DND-41 (cell line): Measurements from ENCODE around the gene SPCS2.

ENCODE experiments used
- ATAC-seq: fragments of 200-7000 bp; cut with Tn5 transposase; 3 replicates; pipeline ENCODE4 v1.9.1; 2021; ENCODE audit warnings: low read depth; ENCODE audit not compliant: insufficient read depth
- DNase-seq: peaks from one replicate; pipeline ENCODE4 v3.0.0-alpha.2; 2020
- H2AFZ ChIP-seq: 2 replicates; pipeline ENCODE4 v1.6.0; 2012; ENCODE audit warnings: low read depth, low read length
- H3K27ac ChIP-seq: 2 replicates; pipeline ENCODE4 v1.5.1; 2012; ENCODE audit warnings: low read length, inconsistent platforms
- H3K27me3 ChIP-seq: fragments of 200-600 bp; sonication (generic); 2 replicates; pipeline ENCODE4 v1.6.0; 2012; ENCODE audit warnings: low read length, mild to moderate bottlenecking, inconsistent platforms; ENCODE audit not compliant: insufficient read depth, poor library complexity
- H3K36me3 ChIP-seq: 2 replicates; pipeline ENCODE4 v1.5.1; 2012; ENCODE audit warnings: low read length, inconsistent platforms; ENCODE audit not compliant: insufficient read depth
- H3K4me1 ChIP-seq: 2 replicates; pipeline ENCODE4 v1.5.1; 2012; ENCODE audit warnings: mild to moderate bottlenecking, low read length; ENCODE audit not compliant: insufficient read depth
- H3K4me2 ChIP-seq: 2 replicates; pipeline ENCODE4 v1.6.0; 2012; ENCODE audit warnings: mild to moderate bottlenecking, moderate library complexity, low read length, inconsistent platforms; ENCODE audit not compliant: insufficient read depth
- H3K4me3 ChIP-seq, 2 experiments: fragments of 200-600 bp in 1 of 2; shearing (Covaris generic) in 1 of 2; 2 replicates each; pipeline ENCODE4 v1.5.1; 2012 to 2016; ENCODE audit warnings: inconsistent platforms in 2 of 2, low read length in 2 of 2, mild to moderate bottlenecking in 2 of 2, low read depth in 1 of 2, moderate library complexity in 1 of 2
- H3K79me2 ChIP-seq: 2 replicates; pipeline ENCODE4 v1.6.0; 2012; ENCODE audit warnings: low read length, inconsistent platforms; ENCODE audit not compliant: insufficient read depth
- H3K9ac ChIP-seq: 2 replicates; pipeline ENCODE4 v1.6.0; 2012; ENCODE audit warnings: low read depth, mild to moderate bottlenecking, inconsistent platforms, low read length, moderate library complexity
- H3K9me3 ChIP-seq: 2 replicates; pipeline ENCODE4 v1.5.1; 2012; ENCODE audit warnings: low read length, moderate library complexity, mild to moderate bottlenecking, inconsistent platforms; ENCODE audit not compliant: insufficient read depth, severe bottlenecking
- H4K20me1 ChIP-seq: 2 replicates; pipeline ENCODE4 v1.6.0; 2012; ENCODE audit warnings: low read length; ENCODE audit not compliant: insufficient read depth
- CTCF ChIP-seq: IDR thresholded peaks from 2 replicates; pipeline ENCODE4 v1.5.1; 2012; ENCODE audit warnings: borderline replicate concordance, low read length, moderate library complexity, mild to moderate bottlenecking; ENCODE audit not compliant: poor library complexity, severe bottlenecking; ENCODE audit errors: extremely low read depth
- EZH2 ChIP-seq: IDR thresholded peaks from 3 replicates; pipeline ENCODE4 v1.6.1; 2012; ENCODE audit warnings: borderline replicate concordance, low read depth, mild to moderate bottlenecking, moderate library complexity, low read length, inconsistent platforms; ENCODE audit not compliant: severe bottlenecking

Gene SPCS2

GRCh38 chr11:74932169-74932568 is 16.9 kb upstream of the SPCS2 start:
- no peak overlapping the region for H3K4me2 ChIP-seq
- no peak overlapping the region for H3K27ac ChIP-seq
- no peak overlapping the region for H2AFZ ChIP-seq
- H4K20me1 ChIP-seq = no peaks in the 10 kb centered on the region
- peaks cover 56% of the 10 kb centered on the region for H3K36me3 ChIP-seq
- no peak for ATAC-seq
- no peaks in the 10 kb centered on the region for H3K9me3 ChIP-seq
- TF ChIP-seq CTCF (no peak), EZH2 (no peak)
- H3K4me3 ChIP-seq = no peak overlapping the region
- no peak overlapping the region for H3K9ac ChIP-seq
- no peaks in the 10 kb centered on the region for H3K27me3 ChIP-seq
- no peaks in the 10 kb centered on the region for H3K4me1 ChIP-seq
- DNase-seq = no peak
- no peaks in the 10 kb centered on the region for H3K79me2 ChIP-seq

GRCh38 chr11:74932797-74933196 is 16.3 kb upstream of the SPCS2 start:
- peaks cover 58% of the 10 kb centered on the region for H3K36me3 ChIP-seq
- H3K9me3 ChIP-seq = no peaks in the 10 kb centered on the region
- H3K4me3 ChIP-seq = no peak overlapping the region
- no peaks in the 10 kb centered on the region for H3K79me2 ChIP-seq
- no peak overlapping the region for H3K9ac ChIP-seq
- DNase-seq (no peak), ATAC-seq (no peak)
- H3K27me3 ChIP-seq = no peaks in the 10 kb centered on the region
- H3K4me1 ChIP-seq = no peaks in the 10 kb centered on the region
- H3K27ac ChIP-seq = no peak overlapping the region
- TF ChIP-seq EZH2 = no peak
- H4K20me1 ChIP-seq = no peaks in the 10 kb centered on the region
- no peak overlapping the region for H2AFZ ChIP-seq
- no peak overlapping the region for H3K4me2 ChIP-seq

GRCh38 chr11:74933765-74934164 is 15.3 kb upstream of the SPCS2 start:
- H3K36me3 ChIP-seq = peaks cover 64% of the 10 kb centered on the region

GRCh38 chr11:74935285-74935684 is 13.8 kb upstream of the SPCS2 start:
- no peak overlapping the region for H3K4me2 ChIP-seq
- no peaks in the 10 kb centered on the region for H3K9me3 ChIP-seq
- no peak overlapping the region for H3K27ac ChIP-seq
- no peaks in the 10 kb centered on the region for H3K4me1 ChIP-seq
- H3K79me2 ChIP-seq = no peaks in the 10 kb centered on the region
- TF ChIP-seq CTCF (no peak), EZH2 (no peak)
- no peaks in the 10 kb centered on the region for H4K20me1 ChIP-seq
- no peak overlapping the region for H3K4me3 ChIP-seq
- no peak for DNase-seq
- H3K27me3 ChIP-seq = no peaks in the 10 kb centered on the region
- no peak for ATAC-seq
- H3K9ac ChIP-seq = no peak overlapping the region
- peaks cover 65% of the 10 kb centered on the region for H3K36me3 ChIP-seq
- H2AFZ ChIP-seq = no peak overlapping the region

More at GRCh38 chr11:74933765-74934164, 15.3 kb upstream of the SPCS2 start:
- ATAC-seq = no peak
- no peak overlapping the region for H3K27ac ChIP-seq
- no peak for DNase-seq
- no peaks in the 10 kb centered on the region for H3K27me3 ChIP-seq
- no peaks in the 10 kb centered on the region for H3K79me2 ChIP-seq
- H3K4me2 ChIP-seq = no peak overlapping the region
- no peak overlapping the region for H2AFZ ChIP-seq
- H3K4me3 ChIP-seq = no peak overlapping the region
- no peak overlapping the region for H3K9ac ChIP-seq
- no peak for TF ChIP-seq CTCF
- TF ChIP-seq EZH2 = no peak
- no peaks in the 10 kb centered on the region for H3K4me1 ChIP-seq
- H4K20me1 ChIP-seq = no peaks in the 10 kb centered on the region
- H3K9me3 ChIP-seq = no peaks in the 10 kb centered on the region
